ENCODE results near the gene SH3D19.

DNA sequence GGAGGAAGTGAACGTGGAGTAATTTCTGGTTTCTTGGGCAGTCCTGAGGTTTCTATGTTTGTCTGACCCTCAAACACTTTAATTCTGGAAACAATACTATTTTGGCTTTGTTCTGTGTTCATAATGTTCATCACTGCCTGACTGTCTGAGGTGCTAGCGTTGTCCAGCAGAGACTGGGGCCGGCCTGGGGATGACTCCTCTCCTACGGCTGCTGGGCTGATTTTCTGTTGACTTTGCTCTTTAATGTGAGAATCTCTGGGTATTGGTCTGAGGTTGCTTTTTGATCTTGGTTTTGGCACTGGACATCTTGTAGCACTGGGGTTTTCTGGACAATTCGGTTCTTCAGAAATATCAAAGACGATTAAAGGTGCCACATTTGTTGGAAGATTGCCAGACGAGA is 150.2 kb downstream of the SH3D19 start:
- no peak for TF ChIP-seq POLR2A (IDR thresholded peaks at IDR 0.05)
- no peak for TF ChIP-seq CTCF (IDR thresholded peaks at IDR 0.05)

Data from Peyer's patch (tissue), 4 donors.